CD4-positive, alpha-beta T cell (primary cell): Measurements from ENCODE around the gene EIF4E1B. TPM values are rescaled to one million over a fixed set of nuclear protein-coding genes. Genes with fewer than 3 reads are reported as not detected.

ENCODE experiments used
- ATAC-seq: fragments of 200-7000 bp; cut with Tn5 transposase; one replicate; pipeline ENCODE4 v1.10.0; 2022; ENCODE audit warnings: mild to moderate bottlenecking; ENCODE audit not compliant: poor library complexity
- CTCF ChIA-PET: fragments of 350-600 bp; sonication (Branson Sonifier 250); formaldehyde crosslinking; loops from one replicate; lab custom pipeline; 2021; ENCODE audit warnings: antibody characterized with exemption, inconsistent platforms; lab: Charles Lee
- POLR2A ChIA-PET: fragments of 350-600 bp; sonication (Branson Sonifier 250); formaldehyde crosslinking; loops from one replicate; lab custom pipeline; 2021; ENCODE audit warnings: antibody characterized with exemption, inconsistent platforms; lab: Charles Lee
- DNase-seq, 14 experiments: peaks; one replicate each; pipeline ENCODE4 v3.0.0-alpha.2; 2013 to 2020; ENCODE audit warnings: mixed read lengths in 2 of 14
- H3K27ac ChIP-seq, 2 donors: one replicate each; pipeline versions ENCODE4 v1.5.1 to v1.7.0; 2013; ENCODE audit warnings: low read length in 2 of 2, low read depth in 1 of 2, mild to moderate bottlenecking in 1 of 2
- H3K27me3 ChIP-seq, 2 experiments: 1 replicate in 1 of 2; 2 replicates in 1 of 2; pipeline versions ENCODE4 v1.6.1 to v1.7.0; 2013; ENCODE audit warnings: low read length in 2 of 2, control low read depth in 1 of 2, mild to moderate bottlenecking in 1 of 2, moderate library complexity in 1 of 2; ENCODE audit not compliant: insufficient read depth in 2 of 2, control insufficient read depth in 1 of 2
- H3K36me3 ChIP-seq: one replicate; pipeline ENCODE4 v1.6.1; 2013; ENCODE audit warnings: low read length, control low read depth; ENCODE audit not compliant: insufficient read depth
- H3K4me1 ChIP-seq: one replicate; pipeline ENCODE4 v1.6.1; 2013; ENCODE audit warnings: low read length, control low read depth; ENCODE audit not compliant: insufficient read depth
- H3K4me3 ChIP-seq: one replicate; pipeline ENCODE4 v1.5.1; 2013; ENCODE audit warnings: mild to moderate bottlenecking, low read length, moderate library complexity
- H3K9me3 ChIP-seq, 2 experiments: 1 replicate in 1 of 2; 2 replicates in 1 of 2; pipeline versions ENCODE4 v1.6.1 to v1.7.0; 2013; ENCODE audit warnings: low read length in 2 of 2, mild to moderate bottlenecking in 2 of 2, control low read depth in 1 of 2, moderate library complexity in 1 of 2; ENCODE audit not compliant: control insufficient read depth in 1 of 2, insufficient read depth in 1 of 2
- H3K27ac Mint-ChIP-seq: one replicate; pipeline ENCODE4 v1.8.0; 2020; ENCODE audit warnings: mixed read lengths
- H3K27me3 Mint-ChIP-seq: one replicate; pipeline ENCODE4 v1.8.0; 2021; ENCODE audit warnings: mixed read lengths
- H3K36me3 Mint-ChIP-seq: one replicate; pipeline ENCODE4 v1.8.0; 2021; ENCODE audit warnings: low read depth, mixed read lengths
- H3K4me1 Mint-ChIP-seq: one replicate; pipeline ENCODE4 v1.8.0; 2021; ENCODE audit warnings: low read depth, mixed read lengths
- H3K4me3 Mint-ChIP-seq: one replicate; pipeline ENCODE4 v1.8.0; 2020; ENCODE audit warnings: mild to moderate bottlenecking, mixed read lengths
- H3K9me3 Mint-ChIP-seq: one replicate; pipeline ENCODE4 v1.8.0; 2020; ENCODE audit warnings: mixed read lengths
- CTCF ChIP-seq: fragments of 200-600 bp; IDR thresholded peaks from one replicate; pipeline ENCODE4 v1.8.0; 2022; ENCODE audit warnings: antibody characterized with exemption, mild to moderate bottlenecking
- intact Hi-C, 2 experiments: fragments of 100-400 bp; cut with DNase I in 1 of 2; cut with micrococcal nuclease in 1 of 2; formaldehyde crosslinking; loops; one replicate each; pipeline versions ENCODE4 v1.15.1 to v1.9.0; 2023 to 2025; cut with DNase I, micrococcal nuclease
- total RNA-seq, 174 experiments: library from RNA in 2 of 174; stranded (reverse) in 2 of 174; gene quantifications; one replicate each; pipeline ENCODE4 v1.2.3 and lab custom pipeline; 2021 to 2026

Gene EIF4E1B
- total RNA-seq, 2 experiments from 2014 or later, result not detected

- POLR2A ChIA-PET, result interaction anchor here (5.3 kb wide), 1 partner anchor 11 kb away, joined by 52 read pairs; the partner anchor contains the start of gene TSPAN17
- CTCF ChIA-PET, result interaction anchor here (0.9 to 3.8 kb wide), 5 partner anchors 11 to 348 kb away, joined by 3 to 43 read pairs (median 4); partner anchors contain the start of genes TSPAN17 and UIMC1
- peaks cover 17% of the 10 kb centered on the region for H3K36me3 Mint-ChIP-seq
- peaks cover 6% of the 10 kb centered on the region for H3K36me3 ChIP-seq
- peaks cover 0 to 2% of the 10 kb centered on the region in 2 experiments for H3K27me3 ChIP-seq
- H3K4me1 Mint-ChIP-seq, result peaks cover 33% of the 10 kb centered on the region
- no peaks in the 10 kb centered on the region for H3K9me3 ChIP-seq
- intact Hi-C loops, result loop anchor here in 1 of 2 experiments (5.0 kb wide), 2 partner anchors 242 to 932 kb away; partner anchors contain the start of gene CLTB
- peaks cover 42% of the 10 kb centered on the region for H3K4me1 ChIP-seq
- H3K4me3 ChIP-seq, result peak overlapping the region; percentile 42
- H3K9me3 Mint-ChIP-seq, result no peaks in the 10 kb centered on the region
- DNase-seq (peak in 4 of 14 experiments; percentile 31 to 74 (median 63)), ATAC-seq (peak; percentile 31)
- TF ChIP-seq CTCF, result no peak
- peak overlapping the region in 1 of 2 donors; percentile 14 for H3K27ac ChIP-seq
- H3K27ac Mint-ChIP-seq, result peak overlapping the region; percentile 30
- H3K4me3 Mint-ChIP-seq, result peak overlapping the region; percentile 84
- peaks cover 9% of the 10 kb centered on the region for H3K27me3 Mint-ChIP-seq
Observed at GRCh38 chr5:176658817-176659511, 28.5 kb downstream of the EIF4E1B start.

DNA sequence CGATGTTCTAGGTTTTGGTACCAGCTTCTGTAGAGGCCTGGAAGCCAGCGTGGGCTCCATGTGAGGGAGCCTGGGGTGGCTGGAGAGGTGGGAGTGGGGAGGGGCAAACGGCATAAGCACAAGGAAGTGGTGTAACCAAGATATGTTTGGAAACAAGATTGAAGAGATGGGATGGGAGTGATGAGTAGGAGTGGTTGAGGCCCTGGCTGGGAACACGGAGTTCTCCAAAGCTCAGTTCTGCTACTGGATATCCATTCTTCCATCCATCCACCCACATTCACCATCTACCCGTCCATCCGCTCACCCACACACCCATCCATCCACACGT lies 29.0 kb downstream of the EIF4E1B start:
- no peak overlapping the region for H3K27ac ChIP-seq
- ChIA-PET POLR2A (interaction anchor here (5.3 kb wide), 1 partner anchor 12 kb away, joined by 52 read pairs; the partner anchor contains the start of gene TSPAN17), CTCF (interaction anchor here (1.7 to 3.8 kb wide), 2 partner anchors 11 to 243 kb away, joined by 4 to 43 read pairs; partner anchors contain the start of gene TSPAN17)
- Mint-ChIP-seq H3K4me3 (no peak overlapping the region), H3K27me3 (peaks cover 15% of the 10 kb centered on the region), H3K9me3 (no peaks in the 10 kb centered on the region), H3K27ac (no peak overlapping the region), H3K36me3 (peaks cover 17% of the 10 kb centered on the region), H3K4me1 (peaks cover 33% of the 10 kb centered on the region)
- no peak for DNase-seq
- TF ChIP-seq CTCF, result no peak
- no peak overlapping the region for H3K4me3 ChIP-seq
- peaks cover 0 to 2% of the 10 kb centered on the region in 2 experiments for H3K27me3 ChIP-seq
- intact Hi-C loops, result loop anchor here in 1 of 2 experiments (5.0 kb wide), 2 partner anchors 242 to 932 kb away; partner anchors contain the start of gene CLTB
- H3K4me1 ChIP-seq, result peaks cover 37% of the 10 kb centered on the region
- H3K9me3 ChIP-seq, result no peaks in the 10 kb centered on the region
- ATAC-seq, result no peak
- H3K36me3 ChIP-seq, result peaks cover 6% of the 10 kb centered on the region

GRCh38 chr5:176659860-176660461 lies 29.5 kb downstream of the EIF4E1B start:
- Mint-ChIP-seq H3K9me3 (no peaks in the 10 kb centered on the region), H3K36me3 (peaks cover 17% of the 10 kb centered on the region), H3K27me3 (peaks cover 15% of the 10 kb centered on the region), H3K4me1 (peaks cover 33% of the 10 kb centered on the region), H3K27ac (peak overlapping the region; percentile 52), H3K4me3 (peak overlapping the region; percentile 60)
- Histone ChIP-seq H3K27me3 (peaks cover 0 to 2% of the 10 kb centered on the region in 2 experiments), H3K4me1 (peaks cover 35% of the 10 kb centered on the region), H3K27ac (no peak overlapping the region), H3K4me3 (no peak overlapping the region), H3K9me3 (no peaks in the 10 kb centered on the region), H3K36me3 (peaks cover 6% of the 10 kb centered on the region)
- DNase-seq, result no peak
- no peak for ATAC-seq
- CTCF ChIA-PET, result interaction anchor here (0.6 to 3.8 kb wide), 11 partner anchors 10 to 930 kb away, joined by 3 to 43 read pairs (median 5); partner anchors contain the start of gene TSPAN17
- intact Hi-C loops, result loop anchor here (2.0 to 5.0 kb wide), 5 partner anchors 243 to 933 kb away; partner anchors contain the start of gene CLTB (in 1 of the 2)
- POLR2A ChIA-PET, result interaction anchor here (1.2 to 5.3 kb wide), 2 partner anchors 8 to 12 kb away, joined by 6 to 52 read pairs; partner anchors contain the start of gene TSPAN17
- TF ChIP-seq CTCF, result no peak
